Sciatic nerve (tissue), 2 donors: ENCODE results near the gene UAP1L1. TPM values are rescaled to one million over a fixed set of nuclear protein-coding genes. Genes with fewer than 3 reads are reported as not detected.
A peak's percentile ranks its signal among the peaks of the same experiment; 100 is the strongest.

Source experiments
- ATAC-seq: fragments of 200-7000 bp; cut with Tn5 transposase; one replicate; pipeline ENCODE4 v1.9.1; 2020; ENCODE audit warnings: mild to moderate bottlenecking, moderate library complexity
- DNase-seq: peaks from one replicate; pipeline ENCODE4 v3.0.0-alpha.2; 2020; ENCODE audit warnings: low spot score
- intact Hi-C: fragments of 100-400 bp; cut with DNase I; formaldehyde crosslinking; loops from one replicate; pipeline ENCODE4 v1.14.2; 2022
- total RNA-seq: library from RNA; stranded (reverse); fragmentation: NEBNext Ultra II Directional; extraction: Animal tissue kit (Norgen Biotek cat#: 25700); gene quantifications from one replicate; pipeline ENCODE4 v1.2.1, GENCODE V29; 2021
- donor health status: DM: no; HTN: no; CAD: no.
- donor health status: DM: no; HTN: no; CAD: no.

UAP1L1 gene
- total RNA-seq, 1 donor from 2014 or later, result 18.3 TPM

DNA sequence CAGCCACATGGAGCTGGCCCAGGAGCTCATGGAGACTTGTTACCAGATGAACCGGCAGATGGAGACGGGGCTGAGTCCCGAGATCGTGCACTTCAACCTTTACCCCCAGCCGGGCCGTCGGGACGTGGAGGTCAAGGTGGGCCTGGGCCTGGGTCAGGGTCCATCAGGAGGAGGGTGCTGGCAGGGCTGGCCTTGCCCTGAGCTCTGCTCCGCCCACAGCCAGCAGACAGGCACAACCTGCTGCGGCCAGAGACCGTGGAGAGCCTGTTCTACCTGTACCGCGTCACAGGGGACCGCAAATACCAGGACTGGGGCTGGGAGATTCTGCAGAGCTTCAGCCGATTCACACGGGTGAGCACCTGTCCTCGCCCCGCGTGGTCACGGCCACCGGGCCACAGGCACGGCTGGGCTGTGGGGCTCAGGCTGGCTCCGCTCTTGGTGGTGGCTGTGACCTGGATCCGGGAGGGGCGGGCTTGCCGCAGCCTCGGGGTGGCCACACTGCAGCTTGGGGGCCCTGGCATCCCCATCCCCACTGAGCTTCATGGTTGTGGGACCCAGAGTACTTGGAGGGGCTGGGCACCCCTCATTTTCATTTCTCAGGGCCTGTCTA lies 30.1 kb downstream of the UAP1L1 start:
- ATAC-seq, result no peak
- intact Hi-C loops, result no loop called here
- no peak for DNase-seq

DNA sequence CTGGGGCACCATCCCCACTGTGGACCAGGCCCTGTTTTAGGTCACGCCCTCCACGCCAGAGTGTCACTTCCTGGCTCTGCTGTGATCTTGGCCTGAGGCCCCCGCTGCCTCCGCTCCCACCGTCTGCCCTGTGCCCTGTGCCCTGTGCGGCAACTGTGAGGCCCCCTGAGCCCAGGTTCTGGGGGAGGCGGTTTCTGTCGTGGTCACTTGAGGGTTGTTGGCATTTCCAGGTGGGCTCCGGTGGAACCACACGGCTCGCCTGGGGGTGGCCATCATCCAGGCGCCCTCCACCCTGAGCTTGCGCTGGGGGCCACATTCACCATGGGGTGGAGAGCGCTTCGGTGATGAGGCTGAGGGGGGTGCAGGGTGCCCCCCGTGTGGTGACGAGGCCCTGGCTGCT lies 30.7 kb downstream of the UAP1L1 start:
- DNase-seq (no peak), ATAC-seq (no peak)
- intact Hi-C loops, result no loop called here

- ATAC-seq (no peak), DNase-seq (no peak)
- intact Hi-C loops, result no loop called here
These were observed 31.4 kb downstream of the UAP1L1 start for GRCh38 chr9:137108608-137109249.

GRCh38 chr9:137109250-137110146 lies 32.2 kb downstream of the UAP1L1 start:
- DNase-seq (no peak), ATAC-seq (no peak)
- intact Hi-C loops, result no loop called here

GRCh38 chr9:137110147-137110910 lies 33.0 kb downstream of the UAP1L1 start:
- DNase-seq (no peak), ATAC-seq (no peak)
- intact Hi-C loops, result no loop called here

DNA sequence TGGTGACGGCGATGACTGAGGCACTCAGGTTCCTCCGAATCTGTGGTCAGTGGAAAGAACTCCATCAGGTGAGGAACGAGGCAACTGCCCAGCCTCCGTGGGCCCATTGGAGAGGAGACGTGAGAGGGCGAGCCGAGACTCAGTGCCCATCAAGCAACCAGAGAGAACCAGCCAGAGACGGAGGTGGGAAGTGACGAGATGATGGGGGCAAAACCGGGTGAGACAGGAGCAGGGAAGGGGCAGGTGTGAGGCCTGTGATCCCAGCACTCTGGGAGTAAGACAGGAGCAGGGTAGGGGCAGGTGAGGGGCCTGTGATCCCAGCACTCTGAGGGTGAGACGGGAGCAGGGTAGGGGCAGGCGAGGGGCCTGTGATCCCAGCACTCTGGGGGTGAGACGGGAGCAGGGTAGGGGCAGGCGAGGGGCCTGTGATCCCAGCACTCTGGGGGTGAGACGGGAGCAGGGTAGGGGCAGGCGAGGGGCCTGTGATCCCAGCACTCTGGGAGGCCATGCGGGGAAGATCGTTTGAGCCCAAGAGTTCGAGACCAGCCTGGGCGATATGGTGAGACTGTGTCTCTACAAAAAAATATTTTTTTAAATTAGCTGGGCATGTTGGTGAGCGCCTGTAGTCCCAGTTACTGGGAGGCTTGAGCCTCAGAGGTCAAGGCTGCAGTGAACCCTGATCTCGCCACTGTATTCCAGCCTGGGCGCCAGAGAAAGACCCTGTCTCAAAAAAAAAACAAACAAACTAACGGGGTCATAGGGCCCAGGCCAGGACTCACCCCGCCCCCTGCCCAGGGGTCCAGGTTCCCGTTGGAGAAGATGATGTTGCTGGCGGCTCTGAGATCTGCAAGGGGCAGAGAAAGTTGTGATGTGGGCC lies 33.8 kb downstream of the UAP1L1 start:
- intact Hi-C loops, result no loop called here
- DNase-seq, result no peak
- no peak for ATAC-seq

DNA sequence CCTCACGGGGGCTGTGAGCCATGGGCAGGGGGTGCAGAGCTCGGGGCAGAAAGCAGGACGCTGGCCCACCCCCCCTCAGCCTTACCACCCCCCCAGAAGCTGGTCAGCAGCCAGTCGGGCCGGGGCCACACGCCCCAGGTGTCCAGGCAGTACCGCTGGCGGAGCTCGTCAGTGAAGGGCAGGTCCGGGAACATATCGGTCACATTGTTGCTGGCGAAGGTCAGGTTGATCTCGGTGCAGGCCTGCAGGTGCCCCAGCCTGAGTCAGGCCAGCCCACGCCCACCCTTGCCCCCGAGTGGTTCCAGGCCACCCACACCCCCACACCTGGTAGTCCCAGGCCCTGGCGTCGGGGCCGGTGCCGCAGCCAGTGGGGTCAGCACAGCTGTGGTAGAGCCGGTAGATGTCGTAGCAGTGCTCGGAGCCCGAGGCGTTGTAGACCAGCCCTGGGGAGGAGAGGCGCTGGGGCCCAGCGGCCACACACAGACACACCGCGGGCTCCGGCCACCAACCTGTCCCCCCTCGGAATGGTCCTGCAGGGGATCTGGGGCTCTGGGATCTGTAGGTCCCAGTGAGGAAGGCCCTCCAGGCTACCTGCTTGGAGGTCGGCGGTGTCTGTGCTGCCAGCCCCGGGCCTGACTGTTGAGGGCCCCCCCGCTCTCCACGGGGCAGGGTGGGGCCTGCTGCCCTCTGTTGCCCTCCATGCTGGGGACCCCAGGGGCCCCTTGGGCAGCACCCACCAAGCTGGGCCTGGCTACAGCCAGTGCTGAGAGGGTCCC lies 34.7 kb downstream of the UAP1L1 start:
- intact Hi-C loops, result no loop called here
- DNase-seq (no peak), ATAC-seq (no peak)

DNA sequence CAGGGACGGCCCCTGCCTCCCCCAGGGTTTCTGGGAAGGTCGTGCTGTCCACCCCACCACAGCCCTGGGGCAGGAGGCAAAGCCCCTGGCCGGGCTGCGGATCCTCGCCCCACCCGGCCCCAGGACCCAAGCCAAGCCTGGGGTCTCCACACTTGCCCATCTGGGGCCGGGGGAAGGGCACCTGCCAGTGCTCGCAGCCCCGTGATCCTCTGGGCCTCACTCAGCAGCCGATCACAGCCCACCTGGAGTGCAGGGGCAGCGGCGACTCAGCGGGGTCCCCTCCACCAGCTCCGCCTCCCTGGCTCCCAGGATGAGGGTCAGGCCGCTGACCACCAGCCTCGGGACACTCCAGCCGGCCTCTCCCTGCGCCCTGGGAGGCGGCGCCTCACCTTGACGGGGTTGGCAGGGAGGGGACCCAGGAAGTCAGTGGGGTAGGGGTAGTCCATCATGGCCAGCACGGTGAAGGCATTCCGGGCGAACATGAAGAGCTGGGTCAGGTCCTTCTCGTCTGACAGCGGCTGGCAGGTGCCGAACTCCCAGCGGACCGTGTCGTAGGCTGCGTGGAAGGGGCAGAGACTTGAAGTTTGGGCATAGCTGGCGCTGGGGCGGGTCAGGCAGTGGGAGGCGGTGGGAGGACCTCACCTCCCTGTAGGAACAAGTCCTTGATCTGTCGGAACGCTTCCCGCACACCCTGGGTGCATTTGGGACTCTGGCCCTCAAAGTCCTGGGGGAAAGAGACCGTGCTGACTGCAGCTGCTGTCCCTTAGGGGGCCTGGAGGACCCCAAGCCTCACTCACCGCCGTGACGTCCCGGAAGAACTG lies 35.5 kb downstream of the UAP1L1 start:
- intact Hi-C loops, result no loop called here
- ATAC-seq (no peak), DNase-seq (no peak)

- DNase-seq (no peak), ATAC-seq (no peak)
- intact Hi-C loops, result no loop called here
These were observed 36.3 kb downstream of the UAP1L1 start for GRCh38 chr9:137113385-137114159.

DNA sequence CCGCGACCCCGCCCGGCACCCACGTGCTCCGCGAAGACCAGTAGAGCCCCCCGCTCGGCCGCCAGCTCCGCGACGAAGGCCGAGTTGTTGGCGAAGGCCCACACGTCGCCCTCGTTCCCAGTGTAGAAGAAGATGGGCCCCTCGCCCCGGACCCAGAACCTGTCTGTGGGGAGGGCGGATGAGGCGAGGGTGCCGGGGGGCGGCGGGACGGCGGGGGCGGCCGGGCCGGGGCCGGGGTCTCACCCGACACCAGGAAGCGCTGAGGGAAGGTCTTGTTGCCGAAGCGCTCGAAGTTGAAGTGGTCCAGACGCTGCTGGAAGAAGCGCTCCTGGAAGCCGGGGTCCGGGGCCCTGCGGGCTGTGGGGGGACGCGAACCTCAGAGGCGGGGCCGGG lies 36.9 kb downstream of the UAP1L1 start:
- ATAC-seq (no peak), DNase-seq (no peak)

DNA sequence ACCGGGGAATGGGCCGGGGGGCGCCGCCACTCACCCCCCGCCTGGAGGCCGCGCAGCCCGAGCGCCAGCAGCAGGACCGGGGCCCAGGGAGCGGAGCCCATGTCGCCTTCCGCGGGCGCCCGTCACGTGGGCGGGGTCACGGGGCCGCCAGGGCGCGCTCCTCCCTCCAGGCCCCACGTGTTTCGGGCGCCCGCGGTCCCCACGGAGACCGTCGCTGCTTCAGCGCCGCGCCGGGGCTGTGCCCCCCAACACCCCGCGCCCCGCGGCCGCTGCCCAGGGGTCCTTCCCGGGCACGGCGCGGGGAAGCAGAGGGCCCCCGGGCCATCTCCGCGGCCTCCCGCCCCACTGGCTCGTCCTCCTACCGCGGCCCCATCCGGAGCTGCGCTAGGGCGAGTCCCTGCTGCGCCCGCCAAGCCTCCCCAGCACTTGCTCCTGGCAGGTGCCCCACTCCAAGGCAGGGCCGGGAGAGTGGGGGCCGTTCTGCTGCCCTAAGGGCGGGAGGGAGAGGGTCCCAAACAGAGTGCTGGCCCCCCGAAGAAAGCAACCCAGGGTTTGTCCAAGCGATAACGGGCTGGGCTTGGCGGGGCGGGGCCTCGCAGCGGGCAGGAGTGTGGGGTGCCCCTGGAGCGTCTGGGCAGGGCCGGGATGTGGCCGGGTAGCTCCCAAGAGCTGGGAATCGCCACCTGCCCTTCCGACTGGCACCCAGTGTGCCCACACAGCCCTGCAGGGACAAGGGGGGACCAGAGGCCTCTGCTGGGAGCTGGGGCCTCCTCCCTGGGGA lies 37.5 kb downstream of the UAP1L1 start, which contains the start of gene DPP7:
DPP7 (minus strand) TSS at position 121 of the 781 bp plus-strand sequence; CDS start at position 101, 20 bp downstream.
- intact Hi-C loops, result no loop called here
- ATAC-seq, result peak; percentile 81
- DNase-seq, result peak; percentile 86

More for the DNA sequence above, 36.9 kb downstream of the UAP1L1 start:
- intact Hi-C loops, result no loop called here

DNA sequence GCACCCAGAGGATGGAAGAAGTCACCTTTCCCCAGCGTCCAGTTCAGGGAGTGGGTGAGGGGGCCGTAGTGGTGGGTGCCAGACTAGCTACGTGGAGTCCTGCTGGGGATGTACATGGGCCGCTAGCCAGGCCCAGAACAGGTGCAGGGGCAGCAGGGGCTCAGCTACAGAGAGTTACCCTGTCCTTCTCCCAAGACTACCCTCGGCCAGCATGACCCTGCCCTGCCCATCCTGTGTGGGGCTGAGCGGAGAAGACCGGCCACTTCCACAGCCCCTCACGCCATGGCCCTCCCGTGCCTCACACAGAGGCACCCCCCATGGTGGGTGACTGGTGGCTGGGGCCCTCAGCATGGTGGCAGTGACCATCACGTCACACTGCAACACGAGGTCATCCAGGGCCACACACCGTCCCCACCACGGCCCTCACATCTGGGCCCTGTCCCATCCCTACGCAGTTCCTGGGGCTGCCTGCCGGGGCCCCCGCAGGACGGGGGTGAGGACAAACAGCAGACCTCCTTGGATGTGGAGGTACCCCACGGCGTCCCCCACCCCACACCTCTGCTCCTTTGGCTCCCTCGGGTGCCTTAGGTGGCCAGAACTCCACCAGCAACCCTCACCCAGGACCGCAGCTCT lies 38.2 kb downstream of the UAP1L1 start:
- ATAC-seq, result peak; percentile 10
- intact Hi-C loops, result no loop called here
- no peak for DNase-seq

- intact Hi-C loops, result no loop called here
- no peak for DNase-seq
- ATAC-seq, result no peak
These were observed 38.8 kb downstream of the UAP1L1 start for GRCh38 chr9:137116027-137116507.

DNA sequence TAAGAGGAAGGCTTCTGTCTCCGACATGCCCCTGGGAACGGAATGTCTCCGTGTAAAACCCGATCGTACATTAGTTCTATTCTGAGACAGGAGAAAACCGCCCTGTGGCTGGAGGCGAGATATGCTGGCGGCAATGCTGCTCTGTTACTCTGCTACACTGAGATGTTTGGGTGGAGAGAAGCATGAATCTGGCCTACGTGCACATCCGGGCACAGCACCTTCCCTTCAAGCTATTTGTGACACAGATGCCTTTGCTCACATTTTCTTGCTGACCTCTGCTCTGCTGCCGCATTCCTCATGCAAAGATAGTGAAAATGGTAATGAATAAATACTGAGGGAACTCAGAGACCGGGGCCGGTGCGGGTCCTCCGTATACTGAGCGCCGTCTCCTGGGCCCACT lies 39.4 kb downstream of the UAP1L1 start:
- no peak for DNase-seq
- intact Hi-C loops, result no loop called here
- ATAC-seq, result no peak

GRCh38 chr9:137117269-137117731 lies 40.0 kb downstream of the UAP1L1 start:
- intact Hi-C loops, result no loop called here
- ATAC-seq, result no peak
- no peak for DNase-seq
